Activated CD4-positive, alpha-beta T cell treated with anti-CD3 and anti-CD28 coated beads for 36 hours (primary cell): ENCODE measurements around the gene EDA2R. TPM values are rescaled to one million over a fixed set of nuclear protein-coding genes. Genes with fewer than 3 reads are reported as not detected.

Experiments used
- ATAC-seq: fragments of 200-7000 bp; cut with Tn5 transposase; one replicate; pipeline ENCODE4 v1.10.0; 2021; ENCODE audit warnings: mild to moderate bottlenecking, moderate library complexity
- CTCF ChIA-PET: fragments of 350-600 bp; sonication (Branson Sonifier 250); formaldehyde crosslinking; loops from one replicate; lab custom pipeline; 2021; ENCODE audit warnings: antibody characterized with exemption; lab: Charles Lee
- POLR2A ChIA-PET: fragments of 350-600 bp; sonication (Branson Sonifier 250); formaldehyde crosslinking; loops from one replicate; lab custom pipeline; 2021; ENCODE audit warnings: antibody characterized with exemption, inconsistent platforms; lab: Charles Lee
- DNase-seq: peaks from one replicate; pipeline ENCODE4 v3.0.0-alpha.2; 2020
- H3K27ac Mint-ChIP-seq: one replicate; pipeline ENCODE4 v1.8.0; 2021; ENCODE audit warnings: mixed read lengths
- H3K27me3 Mint-ChIP-seq: one replicate; pipeline ENCODE4 v1.8.0; 2021; ENCODE audit warnings: mixed read lengths
- H3K36me3 Mint-ChIP-seq: one replicate; pipeline ENCODE4 v1.8.0; 2021; ENCODE audit warnings: low read depth, mixed read lengths
- H3K4me1 Mint-ChIP-seq: one replicate; pipeline ENCODE4 v1.8.0; 2021; ENCODE audit warnings: mixed read lengths
- H3K4me3 Mint-ChIP-seq: one replicate; pipeline ENCODE4 v1.8.0; 2021; ENCODE audit warnings: mild to moderate bottlenecking, moderate library complexity, mixed read lengths
- H3K9me3 Mint-ChIP-seq: one replicate; pipeline ENCODE4 v1.8.0; 2021; ENCODE audit warnings: low read depth, mixed read lengths
- intact Hi-C, 2 experiments: fragments of 100-400 bp; cut with DNase I in 1 of 2; cut with micrococcal nuclease in 1 of 2; formaldehyde crosslinking; loops; one replicate each; pipeline versions ENCODE4 v1.14.2 to v1.15.1; 2022 to 2024; cut with DNase I, micrococcal nuclease
- total RNA-seq, 2 experiments: library from RNA; stranded (reverse); gene quantifications; one replicate each; pipeline ENCODE4 v1.2.3, GENCODE V29; 2021

The EDA2R gene
- total RNA-seq = 1 to 10 TPM in 1 of 2 experiments, under 1 TPM in 1; 0.93 to 1.1 TPM

DNA sequence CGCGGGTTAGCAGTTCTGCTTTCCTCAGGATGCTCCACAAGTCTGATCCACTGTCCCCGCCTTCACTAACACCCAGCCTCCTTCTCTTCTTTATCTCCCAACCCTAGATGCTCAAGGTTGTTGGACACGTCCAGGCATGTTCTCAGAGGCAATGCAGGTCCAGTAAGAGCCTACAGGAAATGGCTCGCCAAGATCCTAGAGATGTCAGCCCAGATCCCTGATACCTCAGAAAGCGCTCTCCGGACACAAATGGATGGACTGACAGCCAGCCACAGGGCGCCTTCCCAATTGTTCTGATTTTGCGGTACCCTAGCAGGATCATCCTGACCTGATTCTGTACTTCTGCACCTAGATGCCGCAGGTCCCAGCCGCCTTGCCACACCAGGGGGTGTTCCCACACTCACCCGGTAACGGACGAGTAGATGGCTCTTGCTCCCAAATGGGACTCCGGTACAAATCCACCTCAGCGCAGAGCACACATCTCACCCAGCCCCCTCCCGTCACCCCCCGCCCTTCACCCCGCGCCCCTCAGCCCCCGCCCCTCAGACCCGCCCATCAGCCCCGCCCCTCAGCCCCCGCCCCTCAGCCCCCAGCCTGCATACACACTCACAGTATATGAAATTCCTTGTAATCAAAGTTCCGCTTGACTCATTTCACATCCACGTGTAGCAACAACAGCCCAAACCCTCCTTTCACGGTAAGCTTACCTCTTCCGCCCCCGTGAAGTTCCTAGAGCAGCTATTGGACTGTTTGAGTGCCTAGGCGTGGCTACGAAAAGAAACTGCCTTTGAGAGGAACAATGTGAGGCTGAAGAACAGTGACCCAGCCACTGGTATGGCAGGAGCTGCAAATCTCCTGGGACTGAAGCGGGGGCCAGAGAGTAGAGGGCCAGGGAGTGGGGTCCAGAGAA lies at the start of gene EDA2R:
TSS of gene EDA2R (minus strand) at position 488 of the 910 bp plus-strand sequence. CDS start 23,058 bp downstream, outside the sequence.
- ChIA-PET POLR2A (no interaction called here), CTCF (interaction anchor here (1.2 kb wide), 1 partner anchor 90 kb away, joined by 3 read pairs; no protein-coding TSS in a partner anchor)
- H3K4me1 Mint-ChIP-seq = peaks cover 5% of the 10 kb centered on the region
- no peaks in the 10 kb centered on the region for H3K36me3 Mint-ChIP-seq
- H3K4me3 Mint-ChIP-seq = peak within 1 kb of the TSS; percentile 67
- H3K27ac Mint-ChIP-seq = peak within 1 kb of the TSS; percentile 56
- peaks cover 3% of the 10 kb centered on the region for H3K27me3 Mint-ChIP-seq
- no peaks in the 10 kb centered on the region for H3K9me3 Mint-ChIP-seq
- peak; percentile 97 for ATAC-seq
- intact Hi-C loops = no loop called here
- peak; percentile 59 for DNase-seq

GRCh38 chrX:66684196-66684595 lies 45.3 kb upstream of the EDA2R start:
- no peak for ATAC-seq
- intact Hi-C loops = no loop called here
- Mint-ChIP-seq H3K9me3 (no peaks in the 10 kb centered on the region), H3K4me1 (no peaks in the 10 kb centered on the region), H3K36me3 (no peaks in the 10 kb centered on the region), H3K27me3 (peaks cover 2% of the 10 kb centered on the region), H3K27ac (no peak overlapping the region), H3K4me3 (no peak overlapping the region)
- ChIA-PET POLR2A (no interaction called here), CTCF (no interaction called here)
- no peak for DNase-seq

- POLR2A ChIA-PET = no interaction called here
- no peaks in the 10 kb centered on the region for H3K36me3 Mint-ChIP-seq
- ATAC-seq = no peak
- no peak for DNase-seq
- CTCF ChIA-PET = no interaction called here
- H3K4me1 Mint-ChIP-seq = no peaks in the 10 kb centered on the region
- intact Hi-C loops = no loop called here
- H3K27ac Mint-ChIP-seq = no peak overlapping the region
- H3K27me3 Mint-ChIP-seq = peaks cover 5% of the 10 kb centered on the region
- no peak overlapping the region for H3K4me3 Mint-ChIP-seq
- H3K9me3 Mint-ChIP-seq = no peaks in the 10 kb centered on the region
Observed at GRCh38 chrX:66680451-66680850, 41.6 kb upstream of the EDA2R start.

- no peaks in the 10 kb centered on the region for H3K4me1 Mint-ChIP-seq
- no peak for ATAC-seq
- H3K9me3 Mint-ChIP-seq = no peaks in the 10 kb centered on the region
- peaks cover 3% of the 10 kb centered on the region for H3K27me3 Mint-ChIP-seq
- intact Hi-C loops = no loop called here
- H3K27ac Mint-ChIP-seq = no peak overlapping the region
- H3K4me3 Mint-ChIP-seq = no peak overlapping the region
- ChIA-PET CTCF (no interaction called here), POLR2A (no interaction called here)
- DNase-seq = no peak
- H3K36me3 Mint-ChIP-seq = no peaks in the 10 kb centered on the region
Observed at GRCh38 chrX:66677430-66677829, 38.6 kb upstream of the EDA2R start.

- no peak overlapping the region for H3K27ac Mint-ChIP-seq
- H3K27me3 Mint-ChIP-seq = peaks cover 3% of the 10 kb centered on the region
- H3K4me1 Mint-ChIP-seq = no peaks in the 10 kb centered on the region
- H3K9me3 Mint-ChIP-seq = no peaks in the 10 kb centered on the region
- intact Hi-C loops = no loop called here
- ATAC-seq = no peak
- CTCF ChIA-PET = no interaction called here
- POLR2A ChIA-PET = no interaction called here
- no peaks in the 10 kb centered on the region for H3K36me3 Mint-ChIP-seq
- H3K4me3 Mint-ChIP-seq = no peak overlapping the region
- DNase-seq = no peak
Observed at GRCh38 chrX:66676990-66677389, 38.1 kb upstream of the EDA2R start.

DNA sequence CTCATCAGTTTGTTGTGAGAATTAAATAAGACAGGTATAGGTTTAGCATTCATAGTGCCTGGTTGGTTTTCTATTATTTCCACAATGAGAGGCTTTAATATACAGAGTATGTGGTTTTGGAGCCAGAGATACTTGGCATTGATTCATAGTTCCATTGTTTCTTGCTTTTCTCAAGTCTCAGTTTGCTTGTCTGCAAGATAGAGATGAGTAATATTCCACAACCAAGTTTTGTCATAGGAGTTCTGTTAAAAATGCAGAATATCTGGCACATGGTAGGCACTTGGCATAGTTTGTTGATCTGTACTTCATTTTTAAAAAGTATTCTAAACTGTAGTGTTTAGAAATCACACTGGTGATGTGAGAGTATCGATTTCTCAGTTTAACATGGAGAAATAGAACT lies 37.5 kb upstream of the EDA2R start:
- intact Hi-C loops = no loop called here
- no peaks in the 10 kb centered on the region for H3K4me1 Mint-ChIP-seq
- ChIA-PET CTCF (no interaction called here), POLR2A (no interaction called here)
- no peak overlapping the region for H3K27ac Mint-ChIP-seq
- H3K36me3 Mint-ChIP-seq = no peaks in the 10 kb centered on the region
- no peak overlapping the region for H3K4me3 Mint-ChIP-seq
- H3K27me3 Mint-ChIP-seq = peaks cover 3% of the 10 kb centered on the region
- H3K9me3 Mint-ChIP-seq = no peaks in the 10 kb centered on the region
- DNase-seq = no peak
- ATAC-seq = no peak

DNA sequence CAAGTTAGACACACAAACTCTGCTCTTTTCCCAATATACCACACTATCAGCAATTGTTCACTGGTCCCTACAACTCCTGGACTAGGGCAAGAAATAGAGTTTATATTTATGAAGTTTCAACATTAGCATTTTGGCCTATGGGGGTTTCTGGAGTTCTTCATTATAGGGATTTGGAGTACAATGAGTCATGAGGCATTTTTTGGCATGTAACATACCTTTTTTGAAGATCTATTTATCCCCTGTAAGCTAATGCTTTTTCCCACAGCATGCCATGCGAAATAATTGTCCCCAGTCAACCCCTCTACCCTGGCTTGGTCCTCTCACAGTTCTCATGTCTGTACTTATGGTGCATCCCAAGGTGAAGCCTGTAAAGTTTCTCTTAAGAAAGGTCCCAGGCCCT lies 36.7 kb upstream of the EDA2R start:
- H3K4me1 Mint-ChIP-seq = no peaks in the 10 kb centered on the region
- intact Hi-C loops = no loop called here
- H3K9me3 Mint-ChIP-seq = no peaks in the 10 kb centered on the region
- H3K27ac Mint-ChIP-seq = no peak overlapping the region
- H3K27me3 Mint-ChIP-seq = peaks cover 3% of the 10 kb centered on the region
- ChIA-PET CTCF (no interaction called here), POLR2A (no interaction called here)
- no peak for DNase-seq
- H3K36me3 Mint-ChIP-seq = no peaks in the 10 kb centered on the region
- H3K4me3 Mint-ChIP-seq = no peak overlapping the region
- no peak for ATAC-seq

DNA sequence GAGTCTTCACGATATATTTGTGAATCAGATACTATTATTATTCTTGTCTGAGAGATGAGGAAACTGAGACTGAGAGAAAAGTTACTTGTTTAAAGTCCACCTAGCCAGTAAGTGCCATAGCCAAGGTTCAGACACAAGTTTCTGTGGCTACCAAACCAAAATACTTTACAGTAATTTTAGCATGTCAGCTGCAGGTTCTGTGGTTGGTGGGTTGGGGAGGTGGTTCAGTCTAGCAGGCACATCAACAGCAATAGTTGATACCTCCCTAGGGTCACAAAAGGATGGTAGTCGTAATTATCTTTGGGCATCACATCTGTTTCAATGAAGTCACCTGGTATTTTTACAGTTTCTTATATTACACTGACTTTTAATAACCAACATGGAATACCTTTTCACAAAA lies 35.6 kb upstream of the EDA2R start:
- Mint-ChIP-seq H3K27me3 (peaks cover 3% of the 10 kb centered on the region), H3K27ac (no peak overlapping the region)
- CTCF ChIA-PET = no interaction called here

GRCh38 chrX:66672106-66672505 lies 33.2 kb upstream of the EDA2R start:
- POLR2A ChIA-PET = no interaction called here
- no peak for DNase-seq
- Mint-ChIP-seq H3K9me3 (no peaks in the 10 kb centered on the region), H3K4me1 (no peaks in the 10 kb centered on the region), H3K4me3 (no peak overlapping the region), H3K27ac (no peak overlapping the region), H3K27me3 (no peaks in the 10 kb centered on the region), H3K36me3 (no peaks in the 10 kb centered on the region)
- intact Hi-C loops = no loop called here
- CTCF ChIA-PET = interaction anchor here (0.8 kb wide), 1 partner anchor 38 kb away, joined by 3 read pairs; no protein-coding TSS in a partner anchor
- no peak for ATAC-seq

More for the DNA sequence above, 35.6 kb upstream of the EDA2R start:
- intact Hi-C loops = no loop called here
- ATAC-seq = no peak
- POLR2A ChIA-PET = no interaction called here
- Mint-ChIP-seq H3K4me1 (no peaks in the 10 kb centered on the region), H3K9me3 (no peaks in the 10 kb centered on the region), H3K4me3 (no peak overlapping the region), H3K36me3 (no peaks in the 10 kb centered on the region)
- no peak for DNase-seq

DNA sequence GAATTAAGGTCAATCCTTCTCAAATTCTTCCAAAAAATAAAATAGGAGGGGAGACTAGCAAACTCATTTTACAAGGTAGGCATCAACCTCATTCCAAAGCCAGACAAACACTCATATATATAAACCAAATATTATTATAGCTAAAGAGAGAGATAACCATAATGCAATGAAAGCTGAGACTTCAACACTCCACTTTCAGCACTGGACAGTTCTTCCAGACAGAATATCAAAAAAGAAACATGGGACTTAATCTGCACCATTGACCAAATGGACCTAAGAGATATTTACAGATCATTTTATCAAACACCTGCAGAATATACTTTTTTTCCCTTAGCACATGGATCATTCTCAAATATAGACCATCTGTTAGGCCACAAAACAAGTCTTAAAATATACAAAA lies 15.5 kb upstream of the EDA2R start:
- intact Hi-C loops = no loop called here
- no peak overlapping the region for H3K4me3 Mint-ChIP-seq
- no peaks in the 10 kb centered on the region for H3K36me3 Mint-ChIP-seq
- no peak for ATAC-seq
- H3K27ac Mint-ChIP-seq = no peak overlapping the region
- peaks cover 3% of the 10 kb centered on the region for H3K27me3 Mint-ChIP-seq
- H3K4me1 Mint-ChIP-seq = no peaks in the 10 kb centered on the region
- CTCF ChIA-PET = no interaction called here
- H3K9me3 Mint-ChIP-seq = peaks cover 1% of the 10 kb centered on the region
- POLR2A ChIA-PET = no interaction called here
- DNase-seq = no peak

- no peaks in the 10 kb centered on the region for H3K9me3 Mint-ChIP-seq
- peaks cover 5% of the 10 kb centered on the region for H3K4me1 Mint-ChIP-seq
- ChIA-PET CTCF (no interaction called here), POLR2A (no interaction called here)
- no peak for ATAC-seq
- no peaks in the 10 kb centered on the region for H3K36me3 Mint-ChIP-seq
- no peaks in the 10 kb centered on the region for H3K27me3 Mint-ChIP-seq
- intact Hi-C loops = no loop called here
- H3K27ac Mint-ChIP-seq = no peak overlapping the region
- no peak overlapping the region for H3K4me3 Mint-ChIP-seq
- no peak for DNase-seq
Observed at GRCh38 chrX:66635360-66635759, 3.5 kb downstream of the EDA2R start.

- ATAC-seq (no peak), DNase-seq (no peak)
- Mint-ChIP-seq H3K4me1 (peaks cover 2% of the 10 kb centered on the region), H3K27ac (no peak overlapping the region), H3K27me3 (no peaks in the 10 kb centered on the region), H3K4me3 (no peak overlapping the region), H3K36me3 (no peaks in the 10 kb centered on the region), H3K9me3 (no peaks in the 10 kb centered on the region)
- POLR2A ChIA-PET = no interaction called here
- CTCF ChIA-PET = no interaction called here
- intact Hi-C loops = no loop called here
Observed at GRCh38 chrX:66634272-66634671, 4.6 kb downstream of the EDA2R start.
